Measurements from ENCODE around the gene WT1. TPM values are rescaled to one million over a fixed set of nuclear protein-coding genes. Genes with fewer than 3 reads are reported as not detected.

Gene WT1
- total and polyA plus RNA-seq, 2 of the 8 experiments (the other 6 are each of a cell fraction or from before 2014, with no cell fraction given): 0.05 to 0.17 TPM

DNA sequence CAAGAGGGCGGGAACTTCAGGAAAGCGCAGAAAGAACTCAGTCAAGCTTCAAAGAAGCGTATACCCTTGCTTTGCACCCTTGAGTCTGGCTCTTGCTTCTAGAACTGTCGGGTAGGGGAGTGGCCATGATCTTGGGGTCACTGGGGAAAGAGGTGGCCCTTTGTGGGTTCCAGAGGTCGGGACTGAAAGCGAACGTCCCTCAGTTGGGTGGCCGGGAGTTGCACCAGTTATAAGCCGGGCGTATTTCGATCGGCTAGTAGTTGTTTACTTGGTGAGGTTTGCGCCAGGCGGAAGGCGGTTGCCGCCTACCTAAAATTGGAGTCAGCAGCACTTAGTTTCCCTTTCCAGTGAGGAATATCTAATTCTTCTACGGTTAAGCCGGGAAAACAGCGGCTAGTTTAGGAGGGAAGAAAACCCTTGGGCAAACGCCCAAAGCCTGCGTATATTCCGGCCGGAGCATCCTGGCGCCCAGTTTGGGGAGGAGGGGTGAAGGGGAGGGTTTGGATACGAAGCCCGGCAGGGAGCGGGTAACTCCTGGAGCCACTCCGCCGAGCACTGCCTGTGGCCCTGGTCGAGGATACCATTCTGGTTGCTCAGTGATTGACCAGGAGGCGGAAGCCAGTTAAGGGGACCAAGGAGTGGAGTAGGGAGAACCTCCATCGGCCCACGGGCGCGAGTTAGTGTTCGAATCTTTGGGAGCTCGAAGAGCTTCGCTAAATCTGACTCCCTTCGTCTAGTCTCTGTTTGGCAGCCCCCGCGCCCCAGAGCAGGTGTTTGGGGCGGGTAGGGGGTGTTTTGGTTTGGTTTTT, 807 bp upstream of the WT1 start:
- Histone ChIP-seq H2BK120ac (replicated peaks; ENCODE audit: low read depth, low read length) (no peak overlapping the region), H4K8ac (ENCODE audit: extremely low read depth, insufficient read depth, low read length) (no peak overlapping the region), H3K36me3 (ENCODE audit: control insufficient read depth in 2 of 4, insufficient read depth in 4 of 4, low read length in 3 of 4) (peaks cover 0 to 9% (median 0%) of the 10 kb centered on the region in 4 experiments; a peak in 1 of 8 replicates), H3K56ac (replicated peaks; ENCODE audit: insufficient read length, low read depth, low read length) (peak overlapping the region; percentile 6), H3K79me2 (ENCODE audit: control insufficient read depth in 1 of 2, insufficient read depth in 2 of 2, low read length in 2 of 2) (no peaks in the 10 kb centered on the region), H3K79me1 (ENCODE audit: low read depth, low read length) (no peaks in the 10 kb centered on the region), H4K91ac (replicated peaks; ENCODE audit: insufficient read length, low read length) (no peak overlapping the region), H2BK20ac (ENCODE audit: low read length) (no peak overlapping the region), H2BK12ac (ENCODE audit: low read depth, low read length) (peak overlapping the region; percentile 75; the same call in 1 of the 2 replicates), H2BK15ac (ENCODE audit: low read length) (no peak overlapping the region), H2AK5ac (ENCODE audit: low read depth, low read length) (no peak overlapping the region), H3K27ac (ENCODE audit: low read depth, low read length) (no peak overlapping the region), H2BK5ac (ENCODE audit: low read depth, low read length) (no peak overlapping the region), H4K20me1 (replicated peaks in 1 of 2; ENCODE audit: control insufficient read depth in 1 of 2, insufficient read depth in 2 of 2, low read length in 2 of 2) (peaks cover 16 to 18% of the 10 kb centered on the region in 2 experiments), H3K14ac (ENCODE audit: insufficient read length) (no peak overlapping the region), H3K23me2 (ENCODE audit: low read depth, low read length) (peaks cover 6% of the 10 kb centered on the region; the same call in 1 of the 2 replicates), H3K4me3 (ENCODE audit: extremely low read depth in 1 of 4, insufficient read depth in 2 of 4, low read depth in 3 of 4, low read length in 4 of 4) (peak overlapping the region; percentile 34 to 59 (median 40); a peak in 7 of 8 replicates), H3K4ac (replicated peaks; ENCODE audit: insufficient read length, low read depth, low read length) (no peak overlapping the region), H3K9me3 (ENCODE audit: insufficient read depth in 2 of 2, low read depth in 1 of 2, low read length in 1 of 2) (no peaks in the 10 kb centered on the region), H3K9ac (replicated peaks in 1 of 4; ENCODE audit: extremely low read depth in 1 of 4, low read depth in 3 of 4, low read length in 3 of 4) (no peak overlapping the region), H3K27me3 (replicated peaks in 1 of 4; ENCODE audit: control insufficient read depth in 3 of 4, extremely low read depth in 1 of 4, insufficient read depth in 3 of 4, low read length in 3 of 4) (peaks cover 93 to 100% (median 99%) of the 10 kb centered on the region in 4 experiments), H2AFZ (ENCODE audit: low read length) (0 out of 2 replicates have a peak overlapping the region, but pooled peaks have one; percentile 60), H3K4me2 (ENCODE audit: insufficient read depth in 1 of 2, low read depth in 2 of 2, low read length in 2 of 2) (peak overlapping the region; percentile 81 to 86), H4K5ac (ENCODE audit: insufficient read length, low read depth, low read length) (no peak overlapping the region), H3K4me1 (replicated peaks in 1 of 4; ENCODE audit: control insufficient read depth in 3 of 4, insufficient read depth in 4 of 4, low read length in 3 of 4) (peaks cover 2 to 32% (median 15%) of the 10 kb centered on the region in 4 experiments), H3K18ac (ENCODE audit: extremely low read depth, low read length) (peak overlapping the region; percentile 78), H3K23ac (ENCODE audit: insufficient read length) (no peak overlapping the region)
- FAIRE-seq: no peak
- POLR2A ChIA-PET (ENCODE audit: partially characterized antibody): interaction anchor here (1.1 kb wide), 1 partner anchor 8 kb away, joined by 3 read pairs; no protein-coding TSS in a partner anchor
- CTCF ChIA-PET (ENCODE audit: partially characterized antibody): interaction anchor here (0.7 to 2.5 kb wide), 5 partner anchors 10 to 50 kb away, joined by 3 to 11 read pairs (median 4); no protein-coding TSS in a partner anchor
- WGBS, 2 experiments (ENCODE audit: extremely low coverage in 1 of 2, insufficient coverage in 1 of 2, insufficient read length in 1 of 2, insufficient replicate concordance in 2 of 2, low coverage in 1 of 2, low lambda C conversion rate in 2 of 2, missing lambda C conversion rate in 1 of 2): 4% methylated on average over 42 of the region's 42 CpGs; no CpG with 5 or more reads in 1 of the 2 experiments
- DNase-seq (ENCODE audit: low read depth in 1 of 2, low spot score in 2 of 2): peak in 1 of 2 experiments; percentile 67
- TF ChIP-seq, protein P1, sequence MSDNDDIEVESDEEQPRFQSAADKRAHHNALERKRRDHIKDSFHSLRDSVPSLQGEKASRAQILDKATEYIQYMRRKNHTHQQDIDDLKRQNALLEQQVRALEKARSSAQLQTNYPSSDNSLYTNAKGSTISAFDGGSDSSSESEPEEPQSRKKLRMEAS (IDR thresholded peaks at IDR 0.05): no peak
- TF ChIP-seq SUZ12 (IDR thresholded peaks at IDR 0.05; ENCODE audit: low read length): peak; percentile 98
- TF ChIP-seq CBX8 (IDR thresholded peaks at IDR 0.05; ENCODE audit: borderline replicate concordance, low read depth, low read length): no peak; the same call in 1 of the 2 replicates
- TF ChIP-seq RNF2 (IDR thresholded peaks at IDR 0.05; ENCODE audit: borderline replicate concordance, low read depth, low read length, missing control alignments, poor library complexity, severe bottlenecking): peak; percentile 66
- peak; percentile 82 for TF ChIP-seq EZH2 (IDR thresholded peaks at IDR 0.05; ENCODE audit: low read depth, low read length, severe bottlenecking)
- no peak for TF ChIP-seq POU5F1 (IDR thresholded peaks at IDR 0.05; ENCODE audit: low read depth, low read length)
- peak; percentile 43 for TF ChIP-seq KDM4A (IDR thresholded peaks at IDR 0.05; ENCODE audit: low read depth, low read length, severe bottlenecking)
- no peak for TF ChIP-seq CREB1 (IDR thresholded peaks at IDR 0.05)
- TF ChIP-seq FOSL1 (IDR thresholded peaks at IDR 0.05; ENCODE audit: insufficient read depth, low read depth, low read length): no peak
- TF ChIP-seq SIRT6 (IDR thresholded peaks at IDR 0.05; ENCODE audit: low read length): no peak
- TF ChIP-seq SRF (IDR thresholded peaks at IDR 0.05; ENCODE audit: low read depth, low read length): no peak

All from H1 (cell line).